Measurements from ENCODE around the gene UBXN1.
A peak's percentile ranks its signal among the peaks of the same experiment; 100 is the strongest.

GRCh38 chr11:62728171-62728988 is 49.5 kb upstream of the UBXN1 start, which contains the start of gene TTC9C:
- TF ChIP-seq CTCF (IDR thresholded peaks at IDR 0.05) (no peak), POLR2A (IDR thresholded peaks at IDR 0.05) (peak in 2 of 4 donors; percentile 70 to 84)
